ENCODE data around the gene MARCHF4.

The MARCHF4 gene

GRCh38 chr2:216394881-216395280, 22.6 kb upstream of the MARCHF4 start:
- no peak for TF ChIP-seq CTCF (conservative IDR thresholded peaks at IDR 0.05; ENCODE audit: low read depth, low read length)
- H3K36me3 ChIP-seq (ENCODE audit: insufficient read depth): no peaks in the 10 kb centered on the region
- H3K79me2 ChIP-seq (ENCODE audit: insufficient read depth, low read depth): no peaks in the 10 kb centered on the region
- H3K27me3 ChIP-seq (ENCODE audit: insufficient read depth, low read depth): no peaks in the 10 kb centered on the region
- no peak overlapping the region for H3K9ac ChIP-seq
- no peak overlapping the region for H2AFZ ChIP-seq (ENCODE audit: low read depth)
- no peak overlapping the region for H3K4me3 ChIP-seq (IDR thresholded peaks at IDR 0.05; ENCODE audit: insufficient read depth, low read depth, low read length)
- H4K20me1 ChIP-seq (ENCODE audit: insufficient read depth): no peaks in the 10 kb centered on the region
- H3K4me1 ChIP-seq (ENCODE audit: low read depth, poor library complexity, severe bottlenecking): no peaks in the 10 kb centered on the region
- H3K27ac ChIP-seq: no peak overlapping the region
- no peak overlapping the region for H3K4me2 ChIP-seq

- no peaks in the 10 kb centered on the region for H4K20me1 ChIP-seq (ENCODE audit: insufficient read depth)
- no peak for TF ChIP-seq CTCF (conservative IDR thresholded peaks at IDR 0.05; ENCODE audit: low read depth, low read length)
- no peak overlapping the region for H3K4me2 ChIP-seq
- H3K9ac ChIP-seq: no peak overlapping the region
- H2AFZ ChIP-seq (ENCODE audit: low read depth): no peak overlapping the region
- H3K4me1 ChIP-seq (ENCODE audit: low read depth, poor library complexity, severe bottlenecking): no peaks in the 10 kb centered on the region
- no peaks in the 10 kb centered on the region for H3K36me3 ChIP-seq (ENCODE audit: insufficient read depth)
- no peak overlapping the region for H3K27ac ChIP-seq
- H3K4me3 ChIP-seq (IDR thresholded peaks at IDR 0.05; ENCODE audit: insufficient read depth, low read depth, low read length): no peak overlapping the region
- no peaks in the 10 kb centered on the region for H3K27me3 ChIP-seq (ENCODE audit: insufficient read depth, low read depth)
- H3K79me2 ChIP-seq (ENCODE audit: insufficient read depth, low read depth): no peaks in the 10 kb centered on the region
These were observed 20.9 kb upstream of the MARCHF4 start for GRCh38 chr2:216392945-216393840.

GRCh38 chr2:216392018-216392562, 19.8 kb upstream of the MARCHF4 start:
- Histone ChIP-seq H2AFZ (ENCODE audit: low read depth) (no peak overlapping the region), H3K9ac (no peak overlapping the region), H3K4me1 (ENCODE audit: low read depth, poor library complexity, severe bottlenecking) (no peaks in the 10 kb centered on the region), H3K4me3 (IDR thresholded peaks at IDR 0.05; ENCODE audit: insufficient read depth, low read depth, low read length) (no peak overlapping the region), H3K27me3 (ENCODE audit: insufficient read depth, low read depth) (no peaks in the 10 kb centered on the region), H4K20me1 (ENCODE audit: insufficient read depth) (no peaks in the 10 kb centered on the region), H3K79me2 (ENCODE audit: insufficient read depth, low read depth) (no peaks in the 10 kb centered on the region), H3K4me2 (no peak overlapping the region), H3K27ac (no peak overlapping the region), H3K36me3 (ENCODE audit: insufficient read depth) (no peaks in the 10 kb centered on the region)
- TF ChIP-seq CTCF (conservative IDR thresholded peaks at IDR 0.05; ENCODE audit: low read depth, low read length): no peak

- H3K27me3 ChIP-seq (ENCODE audit: insufficient read depth, low read depth): no peaks in the 10 kb centered on the region
- no peak for TF ChIP-seq CTCF (conservative IDR thresholded peaks at IDR 0.05; ENCODE audit: low read depth, low read length)
- H3K36me3 ChIP-seq (ENCODE audit: insufficient read depth): no peaks in the 10 kb centered on the region
- no peaks in the 10 kb centered on the region for H3K79me2 ChIP-seq (ENCODE audit: insufficient read depth, low read depth)
- H3K27ac ChIP-seq: no peak overlapping the region
- H3K9ac ChIP-seq: no peak overlapping the region
- H3K4me1 ChIP-seq (ENCODE audit: low read depth, poor library complexity, severe bottlenecking): no peaks in the 10 kb centered on the region
- no peaks in the 10 kb centered on the region for H4K20me1 ChIP-seq (ENCODE audit: insufficient read depth)
- H3K4me2 ChIP-seq: no peak overlapping the region
- H2AFZ ChIP-seq (ENCODE audit: low read depth): no peak overlapping the region
- no peak overlapping the region for H3K4me3 ChIP-seq (IDR thresholded peaks at IDR 0.05; ENCODE audit: insufficient read depth, low read depth, low read length)
These were observed 19.1 kb upstream of the MARCHF4 start for GRCh38 chr2:216391401-216391800.
